GM12878 (cell line): Measurements from ENCODE around the gene SLC25A41. TPM values are rescaled to one million over a fixed set of nuclear protein-coding genes. Genes with fewer than 3 reads are reported as not detected.
A peak's percentile ranks its signal among the peaks of the same experiment; 100 is the strongest.

Experiments
- BHLHE40 ChIP-seq, 2 experiments: fragments of 450-650 bp in 1 of 2; IDR thresholded peaks; 2 replicates each; pipeline ENCODE4 v1.6.1; 2011 to 2017; ENCODE audit warnings: low read depth in 2 of 2, borderline replicate concordance in 1 of 2, improper control_type of control experiment in 1 of 2, low read length in 1 of 2, mild to moderate bottlenecking in 1 of 2
- CEBPB ChIP-seq, 2 experiments: fragments of 150-350 bp in 1 of 2; IDR thresholded peaks; 2 replicates each; pipeline ENCODE4 v1.6.1; 2012 to 2014; ENCODE audit warnings: low read depth in 2 of 2, low read length in 2 of 2, borderline replicate concordance in 1 of 2, inconsistent platforms in 1 of 2
- E2F4 ChIP-seq: IDR thresholded peaks from 2 replicates; pipeline ENCODE4 v1.6.1; 2012; ENCODE audit warnings: low read depth, low read length, improper control_type of control experiment
- IKZF2 ChIP-seq, 2 experiments: fragments of 450-650 bp; IDR thresholded peaks; 2 replicates each; pipeline ENCODE4 v1.6.1; 2017; ENCODE audit warnings: mild to moderate bottlenecking in 2 of 2, moderate library complexity in 2 of 2
- IRF4 ChIP-seq: IDR thresholded peaks from 2 replicates; pipeline ENCODE4 v1.6.1; 2011; ENCODE audit warnings: low read depth, low read length
- MLLT1 ChIP-seq: fragments of 450-650 bp; IDR thresholded peaks from 2 replicates; pipeline ENCODE4 v1.6.1; 2016; ENCODE audit warnings: mild to moderate bottlenecking
- MYB ChIP-seq: fragments of 150-350 bp; IDR thresholded peaks from 2 replicates; pipeline ENCODE4 v1.6.1; 2014; ENCODE audit warnings: mild to moderate bottlenecking, low read depth, low read length, borderline replicate concordance
- NFYA ChIP-seq: IDR thresholded peaks from 2 replicates; pipeline ENCODE4 v1.6.1; 2011; ENCODE audit warnings: low read depth, mild to moderate bottlenecking, low read length, improper control_type of control experiment, borderline replicate concordance
- NKRF ChIP-seq: fragments of 450-650 bp; conservative IDR thresholded peaks from 2 replicates; pipeline ENCODE4 v1.6.1; 2017; ENCODE audit warnings: mild to moderate bottlenecking, moderate library complexity
- RFX5 ChIP-seq: IDR thresholded peaks from 2 replicates; pipeline ENCODE4 v1.6.1; 2011; ENCODE audit warnings: low read depth, low read length, improper control_type of control experiment
- RUNX3 ChIP-seq: IDR thresholded peaks from 2 replicates; pipeline ENCODE4 v1.6.1; 2012; ENCODE audit warnings: low read length, inconsistent platforms
- SMAD1 ChIP-seq: fragments of 450-650 bp; IDR thresholded peaks from 2 replicates; pipeline ENCODE4 v1.6.1; 2018; ENCODE audit warnings: mild to moderate bottlenecking, low read depth; ENCODE audit not compliant: partially characterized antibody
- SMAD5 ChIP-seq: IDR thresholded peaks from 2 replicates; pipeline ENCODE4 v1.6.1; 2016; ENCODE audit warnings: antibody characterized with exemption, low read depth
- SPI1 ChIP-seq: IDR thresholded peaks from 2 replicates; pipeline ENCODE4 v1.6.1; 2011; ENCODE audit warnings: low read depth, mild to moderate bottlenecking, low read length, moderate library complexity, borderline replicate concordance; ENCODE audit not compliant: insufficient read depth
- YBX1 ChIP-seq: fragments of 450-650 bp; IDR thresholded peaks from 2 replicates; pipeline ENCODE4 v1.6.1; 2016; ENCODE audit warnings: antibody characterized with exemption
- ZBTB33 ChIP-seq: fragments of 450-650 bp; IDR thresholded peaks from 2 replicates; pipeline ENCODE4 v1.6.1; 2017; ENCODE audit warnings: mild to moderate bottlenecking
- ZBTB4 ChIP-seq: fragments of 450-650 bp; formaldehyde crosslinking; IDR thresholded peaks from 2 replicates; pipeline ENCODE4 v1.4.0; 2022; ENCODE audit warnings: mild to moderate bottlenecking, moderate library complexity
- polyA plus RNA-seq, 11 experiments: library from polyadenylated mRNA; depleted of rRNA in 4 of 11; unstranded in 6 of 11; stranded (reverse) in 5 of 11; fragments of >200 nt; fragmentation: Nextera tagmentation in 4 of 11; fragmentation: Illumina TruSeq in 1 of 11; extraction: Ambion mirVana in 4 of 11; extraction: Trizol in 1 of 11; gene quantifications; 1 replicate in 1 of 11; 2 replicates in 10 of 11; pipeline versions ENCODE4 v1.2.1 to v1.2.3, GENCODE V29; 2011 to 2016; ENCODE audit warnings: inconsistent platforms in 2 of 11, missing spikeins in 2 of 11, low read depth in 1 of 11
- total RNA-seq, 4 experiments: library from RNA; depleted of rRNA in 3 of 4; stranded (reverse); fragments of >200 nt in 3 of 4; fragmentation: Illumina TruSeq in 1 of 4; extraction: Trizol in 1 of 4; gene quantifications; 2 replicates each; pipeline versions ENCODE4 v1.2.1 to v1.2.3, GENCODE V29; 2013 to 2021

SLC25A41 gene
- total and polyA plus RNA-seq, 10 of the 15 experiments (the other 5 are each of a cell fraction or from before 2014, with no cell fraction given): 0.23 to 1.2 (median 0.43) TPM; not detected in 2

- no peak for TF ChIP-seq E2F4
- no peak for TF ChIP-seq SMAD1
- TF ChIP-seq CEBPB (IDR thresholded peaks at IDR 0.05; ENCODE audit: borderline replicate concordance in 1 of 2, low read depth in 2 of 2, low read length in 2 of 2): no peak
- TF ChIP-seq MYB: no peak
- no peak for TF ChIP-seq IKZF2 (IDR thresholded peaks at IDR 0.05)
- TF ChIP-seq SMAD5: no peak
- TF ChIP-seq MLLT1: no peak
- TF ChIP-seq ZBTB33: no peak
- TF ChIP-seq ZBTB4 (CRISPR knock-in tag): no peak
- TF ChIP-seq SPI1: no peak
- no peak for TF ChIP-seq RUNX3
- TF ChIP-seq RFX5: no peak
- no peak for TF ChIP-seq YBX1
- TF ChIP-seq BHLHE40 (IDR thresholded peaks at IDR 0.05; ENCODE audit: borderline replicate concordance in 1 of 2, low read depth in 2 of 2, low read length in 1 of 2): peak in 1 of 2 experiments; percentile 46; a peak in 1 of 4 replicates
- no peak for TF ChIP-seq NFYA
- TF ChIP-seq NKRF: peak; percentile 63; the same call in 1 of the 2 replicates
- TF ChIP-seq IRF4: no peak
Measured at GRCh38 chr19:6459262-6460098, 25.9 kb upstream of the SLC25A41 start, which contains the start of gene SLC25A23 (continued).
